HepG2 (cell line): ENCODE results near the gene C1QTNF1. TPM values are rescaled to one million over a fixed set of nuclear protein-coding genes. Genes with fewer than 3 reads are reported as not detected.

ENCODE experiments used
- CBX5 ChIP-seq: sonication (generic); formaldehyde crosslinking; IDR thresholded peaks from 2 replicates; pipeline ENCODE4 v1.4.0; 2020; ENCODE audit warnings: missing genetic modification reagents, borderline replicate concordance
- CENPX ChIP-seq: sonication (generic); formaldehyde crosslinking; IDR thresholded peaks from 2 replicates; pipeline ENCODE4 v1.9.0; 2021; ENCODE audit warnings: mild to moderate bottlenecking, missing genetic modification reagents, moderate library complexity
- CREB1 ChIP-seq, 2 experiments: fragments of 450-650 bp in 1 of 2; IDR thresholded peaks; 2 replicates each; pipeline ENCODE4 v1.6.1; 2016 to 2017; ENCODE audit warnings: control low read depth in 1 of 2, mild to moderate bottlenecking in 1 of 2, missing compliant biosample characterization in 1 of 2, missing genetic modification characterization in 1 of 2
- HNRNPK ChIP-seq: fragments of 200-400 bp; formaldehyde crosslinking; IDR thresholded peaks from 2 replicates; pipeline ENCODE4 v1.6.1; 2018; ENCODE audit warnings: low read length, low read depth, moderate library complexity, mild to moderate bottlenecking; ENCODE audit not compliant: poor library complexity, severe bottlenecking
- KDM5A ChIP-seq: fragments of 200-600 bp; sonication (generic); IDR thresholded peaks from 2 replicates; pipeline ENCODE4 v1.7.0; 2018; ENCODE audit warnings: antibody characterized with exemption, mild to moderate bottlenecking, low read length, borderline replicate concordance
- KDM6A ChIP-seq: IDR thresholded peaks from 2 replicates; pipeline ENCODE4 v1.6.1; 2016; ENCODE audit warnings: low read depth
- MED8 ChIP-seq: sonication (generic); formaldehyde crosslinking; IDR thresholded peaks from 2 replicates; pipeline ENCODE4 v1.8.1; 2023; ENCODE audit warnings: mild to moderate bottlenecking, missing genetic modification reagents; ENCODE audit not compliant: insufficient replicate concordance
- SUZ12 ChIP-seq: fragments of 150-350 bp; IDR thresholded peaks from 2 replicates; pipeline ENCODE4 v1.6.1; 2014; ENCODE audit warnings: low read depth, low read length
- ZNF253 ChIP-seq: sonication (generic); formaldehyde crosslinking; IDR thresholded peaks from 2 replicates; pipeline ENCODE4 v1.8.0; 2022; ENCODE audit warnings: mild to moderate bottlenecking, missing genetic modification reagents, borderline replicate concordance
- ZNF556 ChIP-seq: sonication (generic); formaldehyde crosslinking; IDR thresholded peaks from 2 replicates; pipeline ENCODE4 v1.4.0; 2020; ENCODE audit warnings: mild to moderate bottlenecking, missing genetic modification reagents, borderline replicate concordance
- polyA plus RNA-seq, 8 experiments: library from polyadenylated mRNA; depleted of rRNA in 3 of 8; stranded (reverse) in 7 of 8; unstranded in 1 of 8; fragments of >200 nt; fragmentation: Illumina TruSeq in 4 of 8; extraction: Trizol in 4 of 8; gene quantifications; 2 replicates each; pipeline versions ENCODE4 v1.2.1 to v1.2.3, GENCODE V29; 2011 to 2016; ENCODE audit warnings: low read depth in 4 of 8, missing spikeins in 1 of 8, mixed read lengths in 1 of 8; ENCODE audit not compliant: insufficient read depth in 1 of 8
- total RNA-seq, 5 experiments: library from RNA; depleted of rRNA; stranded (reverse); fragments of >200 nt; fragmentation: Illumina TruSeq; extraction: Trizol; gene quantifications; 2 replicates each; pipeline ENCODE4 v1.2.3, GENCODE V29; 2016; ENCODE audit warnings: low read depth in 1 of 5
- TF ChIP-seq, protein P1 (sequence below): sonication (generic); formaldehyde crosslinking; IDR thresholded peaks from 2 replicates; pipeline ENCODE4 v1.5.1; 2020; ENCODE audit warnings: mild to moderate bottlenecking, missing genetic modification reagents, moderate library complexity
- TF ChIP-seq, protein P2 (sequence below): sonication (generic); formaldehyde crosslinking; IDR thresholded peaks from 2 replicates; pipeline ENCODE4 v1.4.0; 2020; ENCODE audit warnings: missing genetic modification reagents, mild to moderate bottlenecking, borderline replicate concordance
- TF ChIP-seq, protein P3 (sequence below): sonication (generic); formaldehyde crosslinking; IDR thresholded peaks from 2 replicates; pipeline ENCODE4 v1.9.0; 2022; ENCODE audit warnings: low read depth, missing genetic modification reagents
- TF ChIP-seq, protein P4 (sequence below): sonication (generic); formaldehyde crosslinking; IDR thresholded peaks from 2 replicates; pipeline ENCODE4 v1.8.1; 2022; ENCODE audit warnings: low read depth, mild to moderate bottlenecking, missing genetic modification reagents
- TF ChIP-seq, protein P5 (sequence below): sonication (generic); formaldehyde crosslinking; IDR thresholded peaks from 2 replicates; pipeline ENCODE4 v1.8.1; 2022; ENCODE audit warnings: mild to moderate bottlenecking, missing genetic modification reagents

C1QTNF1 gene
- total and polyA plus RNA-seq, 2 of the 13 experiments (the other 11 are each of a cell fraction or from before 2014, with no cell fraction given): 0.18 to 0.86 TPM

DNA sequence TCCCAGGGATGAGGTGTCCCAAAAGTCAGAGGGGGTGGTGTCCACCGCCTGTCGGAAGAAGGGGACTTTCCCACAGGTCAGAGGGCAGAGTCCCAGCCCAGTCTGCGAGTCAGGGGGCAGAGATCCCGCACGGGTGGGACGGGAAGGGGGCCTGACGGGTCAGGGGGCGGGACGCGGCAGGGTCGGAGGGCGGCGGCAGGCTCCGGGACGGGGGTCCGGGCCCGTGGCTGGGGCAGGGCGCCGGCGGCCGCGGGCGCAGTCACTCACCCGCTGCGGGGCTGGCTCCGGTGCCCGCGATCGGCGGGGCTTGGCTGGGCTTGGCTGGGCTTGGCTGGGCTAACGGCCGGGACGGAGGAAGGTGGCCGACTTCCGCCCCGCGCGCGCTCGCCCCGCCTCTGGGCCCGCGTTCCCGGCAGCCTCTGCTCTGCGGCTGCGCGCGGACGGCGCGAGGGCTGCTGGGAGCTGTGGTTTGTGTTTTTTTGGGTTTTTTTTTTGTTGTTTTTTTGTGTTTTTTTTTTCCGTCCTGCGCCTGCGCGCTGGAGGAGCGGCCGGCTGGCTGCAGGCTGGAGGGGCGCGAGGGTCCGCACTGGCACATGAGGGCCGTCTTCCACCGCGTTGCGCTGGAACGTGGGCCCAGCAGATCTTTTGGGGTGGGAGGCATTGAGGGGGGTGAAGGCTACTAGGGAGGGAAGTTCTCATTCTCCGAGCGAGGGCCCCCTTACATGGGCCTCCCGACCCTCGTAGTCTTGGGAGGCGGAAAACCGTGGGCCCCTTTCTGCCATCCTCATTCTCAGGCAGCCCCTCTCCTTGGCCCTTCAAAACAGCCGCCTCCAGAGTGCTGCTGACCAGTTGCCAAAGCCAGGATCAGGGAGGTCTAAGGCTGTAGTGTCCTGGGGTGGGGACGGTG is 14.3 kb upstream of the C1QTNF1 start, which contains the start of gene CANT1 (continued):
- TF ChIP-seq, protein P1, sequence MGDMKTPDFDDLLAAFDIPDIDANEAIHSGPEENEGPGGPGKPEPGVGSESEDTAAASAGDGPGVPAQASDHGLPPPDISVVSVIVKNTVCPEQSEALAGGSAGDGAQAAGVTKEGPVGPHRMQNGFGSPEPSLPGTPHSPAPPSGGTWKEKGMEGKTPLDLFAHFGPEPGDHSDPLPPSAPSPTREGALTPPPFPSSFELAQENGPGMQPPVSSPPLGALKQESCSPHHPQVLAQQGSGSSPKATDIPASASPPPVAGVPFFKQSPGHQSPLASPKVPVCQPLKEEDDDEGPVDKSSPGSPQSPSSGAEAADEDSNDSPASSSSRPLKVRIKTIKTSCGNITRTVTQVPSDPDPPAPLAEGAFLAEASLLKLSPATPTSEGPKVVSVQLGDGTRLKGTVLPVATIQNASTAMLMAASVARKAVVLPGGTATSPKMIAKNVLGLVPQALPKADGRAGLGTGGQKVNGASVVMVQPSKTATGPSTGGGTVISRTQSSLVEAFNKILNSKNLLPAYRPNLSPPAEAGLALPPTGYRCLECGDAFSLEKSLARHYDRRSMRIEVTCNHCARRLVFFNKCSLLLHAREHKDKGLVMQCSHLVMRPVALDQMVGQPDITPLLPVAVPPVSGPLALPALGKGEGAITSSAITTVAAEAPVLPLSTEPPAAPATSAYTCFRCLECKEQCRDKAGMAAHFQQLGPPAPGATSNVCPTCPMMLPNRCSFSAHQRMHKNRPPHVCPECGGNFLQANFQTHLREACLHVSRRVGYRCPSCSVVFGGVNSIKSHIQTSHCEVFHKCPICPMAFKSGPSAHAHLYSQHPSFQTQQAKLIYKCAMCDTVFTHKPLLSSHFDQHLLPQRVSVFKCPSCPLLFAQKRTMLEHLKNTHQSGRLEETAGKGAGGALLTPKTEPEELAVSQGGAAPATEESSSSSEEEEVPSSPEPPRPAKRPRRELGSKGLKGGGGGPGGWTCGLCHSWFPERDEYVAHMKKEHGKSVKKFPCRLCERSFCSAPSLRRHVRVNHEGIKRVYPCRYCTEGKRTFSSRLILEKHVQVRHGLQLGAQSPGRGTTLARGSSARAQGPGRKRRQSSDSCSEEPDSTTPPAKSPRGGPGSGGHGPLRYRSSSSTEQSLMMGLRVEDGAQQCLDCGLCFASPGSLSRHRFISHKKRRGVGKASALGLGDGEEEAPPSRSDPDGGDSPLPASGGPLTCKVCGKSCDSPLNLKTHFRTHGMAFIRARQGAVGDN: peak; percentile 91
- TF ChIP-seq, protein P2, sequence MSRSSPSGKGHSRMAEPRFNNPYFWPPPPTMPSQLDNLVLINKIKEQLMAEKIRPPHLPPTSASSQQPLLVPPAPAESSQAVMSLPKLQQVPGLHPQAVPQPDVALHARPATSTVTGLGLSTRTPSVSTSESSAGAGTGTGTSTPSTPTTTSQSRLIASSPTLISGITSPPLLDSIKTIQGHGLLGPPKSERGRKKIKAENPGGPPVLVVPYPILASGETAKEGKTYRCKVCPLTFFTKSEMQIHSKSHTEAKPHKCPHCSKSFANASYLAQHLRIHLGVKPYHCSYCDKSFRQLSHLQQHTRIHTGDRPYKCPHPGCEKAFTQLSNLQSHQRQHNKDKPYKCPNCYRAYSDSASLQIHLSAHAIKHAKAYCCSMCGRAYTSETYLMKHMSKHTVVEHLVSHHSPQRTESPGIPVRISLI (CRISPR knock-in tag): peak; percentile 100
- TF ChIP-seq SUZ12 (peak; percentile 72), ZNF556 (CRISPR knock-in tag) (no peak), CENPX (CRISPR knock-in tag) (no peak), ZNF253 (CRISPR knock-in tag) (0 out of 2 replicates have a peak, but pooled peaks have one; percentile 9), MED8 (peak; percentile 31), KDM5A (peak; percentile 58; the same call in 1 of the 2 replicates), CREB1 (IDR thresholded peaks at IDR 0.05) (0 out of 2 replicates have a peak, but pooled peaks have one; percentile 14), CREB1 (CRISPR knock-in tag; IDR thresholded peaks at IDR 0.05) (no peak), KDM6A (CRISPR knock-in tag) (no peak), CBX5 (peak; percentile 72; the same call in 1 of the 2 replicates), HNRNPK (peak; percentile 72)
- TF ChIP-seq, protein P3, sequence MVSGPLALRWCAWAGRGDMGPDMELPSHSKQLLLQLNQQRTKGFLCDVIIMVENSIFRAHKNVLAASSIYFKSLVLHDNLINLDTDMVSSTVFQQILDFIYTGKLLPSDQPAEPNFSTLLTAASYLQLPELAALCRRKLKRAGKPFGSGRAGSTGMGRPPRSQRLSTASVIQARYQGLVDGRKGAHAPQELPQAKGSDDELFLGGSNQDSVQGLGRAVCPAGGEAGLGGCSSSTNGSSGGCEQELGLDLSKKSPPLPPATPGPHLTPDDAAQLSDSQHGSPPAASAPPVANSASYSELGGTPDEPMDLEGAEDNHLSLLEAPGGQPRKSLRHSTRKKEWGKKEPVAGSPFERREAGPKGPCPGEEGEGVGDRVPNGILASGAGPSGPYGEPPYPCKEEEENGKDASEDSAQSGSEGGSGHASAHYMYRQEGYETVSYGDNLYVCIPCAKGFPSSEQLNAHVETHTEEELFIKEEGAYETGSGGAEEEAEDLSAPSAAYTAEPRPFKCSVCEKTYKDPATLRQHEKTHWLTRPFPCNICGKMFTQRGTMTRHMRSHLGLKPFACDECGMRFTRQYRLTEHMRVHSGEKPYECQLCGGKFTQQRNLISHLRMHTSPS (CRISPR knock-in tag): no peak
- TF ChIP-seq, protein P4, sequence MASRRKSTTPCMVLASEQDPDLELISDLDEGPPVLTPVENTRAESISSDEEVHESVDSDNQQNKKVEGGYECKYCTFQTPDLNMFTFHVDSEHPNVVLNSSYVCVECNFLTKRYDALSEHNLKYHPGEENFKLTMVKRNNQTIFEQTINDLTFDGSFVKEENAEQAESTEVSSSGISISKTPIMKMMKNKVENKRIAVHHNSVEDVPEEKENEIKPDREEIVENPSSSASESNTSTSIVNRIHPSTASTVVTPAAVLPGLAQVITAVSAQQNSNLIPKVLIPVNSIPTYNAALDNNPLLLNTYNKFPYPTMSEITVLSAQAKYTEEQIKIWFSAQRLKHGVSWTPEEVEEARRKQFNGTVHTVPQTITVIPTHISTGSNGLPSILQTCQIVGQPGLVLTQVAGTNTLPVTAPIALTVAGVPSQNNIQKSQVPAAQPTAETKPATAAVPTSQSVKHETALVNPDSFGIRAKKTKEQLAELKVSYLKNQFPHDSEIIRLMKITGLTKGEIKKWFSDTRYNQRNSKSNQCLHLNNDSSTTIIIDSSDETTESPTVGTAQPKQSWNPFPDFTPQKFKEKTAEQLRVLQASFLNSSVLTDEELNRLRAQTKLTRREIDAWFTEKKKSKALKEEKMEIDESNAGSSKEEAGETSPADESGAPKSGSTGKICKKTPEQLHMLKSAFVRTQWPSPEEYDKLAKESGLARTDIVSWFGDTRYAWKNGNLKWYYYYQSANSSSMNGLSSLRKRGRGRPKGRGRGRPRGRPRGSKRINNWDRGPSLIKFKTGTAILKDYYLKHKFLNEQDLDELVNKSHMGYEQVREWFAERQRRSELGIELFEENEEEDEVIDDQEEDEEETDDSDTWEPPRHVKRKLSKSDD: 0 out of 2 replicates have a peak, but pooled peaks have one; percentile 7
- TF ChIP-seq, protein P5, sequence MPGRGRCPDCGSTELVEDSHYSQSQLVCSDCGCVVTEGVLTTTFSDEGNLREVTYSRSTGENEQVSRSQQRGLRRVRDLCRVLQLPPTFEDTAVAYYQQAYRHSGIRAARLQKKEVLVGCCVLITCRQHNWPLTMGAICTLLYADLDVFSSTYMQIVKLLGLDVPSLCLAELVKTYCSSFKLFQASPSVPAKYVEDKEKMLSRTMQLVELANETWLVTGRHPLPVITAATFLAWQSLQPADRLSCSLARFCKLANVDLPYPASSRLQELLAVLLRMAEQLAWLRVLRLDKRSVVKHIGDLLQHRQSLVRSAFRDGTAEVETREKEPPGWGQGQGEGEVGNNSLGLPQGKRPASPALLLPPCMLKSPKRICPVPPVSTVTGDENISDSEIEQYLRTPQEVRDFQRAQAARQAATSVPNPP (CRISPR knock-in tag): 0 out of 2 replicates have a peak, but pooled peaks have one; percentile 62
